ENCODE measurements around the gene ATP5F1E. TPM values are rescaled to one million over a fixed set of nuclear protein-coding genes. Genes with fewer than 3 reads are reported as not detected.
A peak's percentile ranks its signal among the peaks of the same experiment; 100 is the strongest.

ATP5F1E gene
- total RNA-seq, 4 donors from 2014 or later, result 27.1 to 38.2 (median 33.7) TPM

GRCh38 chr20:58992911-58993310 is 39.2 kb downstream of the ATP5F1E start:
- no peak for TF ChIP-seq POLR2A (IDR thresholded peaks at IDR 0.05)
- TF ChIP-seq CTCF (IDR thresholded peaks at IDR 0.05 in 4 of 5, conservative IDR thresholded peaks at IDR 0.05 in 1 of 5), result no peak
- peaks cover 2 to 100% of the 10 kb centered on the region in 2 donors for H3K36me3 ChIP-seq
- no peak for ATAC-seq
- intact Hi-C loops (cut with DNase I; ENCODE audit: low total_unique reads), result no loop called here
- H3K27me3 ChIP-seq, result no peaks in the 10 kb centered on the region
- no peak for DNase-seq
- in situ Hi-C loops (cut with MboI; ENCODE audit: low sequenced_read_pairs in 4 of 4), result loop anchor here in 1 of 4 donors (25.0 kb wide), 1 partner anchor 106 kb away; no protein-coding TSS in a partner anchor
- H3K27ac ChIP-seq, result no peak overlapping the region
- H3K9me3 ChIP-seq, result no peaks in the 10 kb centered on the region
- H3K4me1 ChIP-seq, result peaks cover 0 to 12% of the 10 kb centered on the region in 2 donors
- no peak overlapping the region for H3K4me3 ChIP-seq

DNA sequence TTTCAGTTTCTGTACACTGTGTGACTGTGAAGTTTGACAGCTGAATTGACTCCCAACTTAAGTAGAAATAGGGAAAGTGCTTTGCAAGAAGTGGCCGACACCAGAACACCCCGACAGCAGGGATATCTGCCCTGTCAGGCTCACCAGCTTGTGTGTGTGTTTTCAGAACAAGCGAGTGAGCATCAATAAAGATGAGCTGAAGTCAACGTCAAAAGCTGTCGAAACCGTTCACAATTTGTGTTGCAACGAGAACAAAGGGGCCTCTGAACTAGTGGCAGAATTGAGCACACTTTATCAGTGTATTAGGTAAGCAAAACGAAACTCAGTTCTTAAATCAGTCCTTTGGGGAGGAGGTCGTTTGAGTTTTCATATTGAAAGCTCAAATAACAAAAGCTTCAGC is 40.4 kb downstream of the ATP5F1E start:
- H3K27ac ChIP-seq, result peak overlapping the region in 1 of 4 donors; percentile 38
- no peaks in the 10 kb centered on the region for H3K9me3 ChIP-seq
- in situ Hi-C loops (cut with MboI; ENCODE audit: low sequenced_read_pairs in 4 of 4) (loop anchor here in 1 of 4 donors (25.0 kb wide), 1 partner anchor 104 kb away; no protein-coding TSS in a partner anchor), intact Hi-C loops (cut with DNase I; ENCODE audit: low total_unique reads) (no loop called here)
- H3K4me3 ChIP-seq, result no peak overlapping the region
- peaks cover 2 to 100% of the 10 kb centered on the region in 2 donors for H3K36me3 ChIP-seq
- TF ChIP-seq POLR2A (IDR thresholded peaks at IDR 0.05) (no peak), CTCF (IDR thresholded peaks at IDR 0.05 in 4 of 5, conservative IDR thresholded peaks at IDR 0.05 in 1 of 5) (no peak)
- ATAC-seq (no peak), DNase-seq (no peak)
- H3K27me3 ChIP-seq, result no peaks in the 10 kb centered on the region
- H3K4me1 ChIP-seq, result peaks cover 0 to 12% of the 10 kb centered on the region in 2 donors

DNA sequence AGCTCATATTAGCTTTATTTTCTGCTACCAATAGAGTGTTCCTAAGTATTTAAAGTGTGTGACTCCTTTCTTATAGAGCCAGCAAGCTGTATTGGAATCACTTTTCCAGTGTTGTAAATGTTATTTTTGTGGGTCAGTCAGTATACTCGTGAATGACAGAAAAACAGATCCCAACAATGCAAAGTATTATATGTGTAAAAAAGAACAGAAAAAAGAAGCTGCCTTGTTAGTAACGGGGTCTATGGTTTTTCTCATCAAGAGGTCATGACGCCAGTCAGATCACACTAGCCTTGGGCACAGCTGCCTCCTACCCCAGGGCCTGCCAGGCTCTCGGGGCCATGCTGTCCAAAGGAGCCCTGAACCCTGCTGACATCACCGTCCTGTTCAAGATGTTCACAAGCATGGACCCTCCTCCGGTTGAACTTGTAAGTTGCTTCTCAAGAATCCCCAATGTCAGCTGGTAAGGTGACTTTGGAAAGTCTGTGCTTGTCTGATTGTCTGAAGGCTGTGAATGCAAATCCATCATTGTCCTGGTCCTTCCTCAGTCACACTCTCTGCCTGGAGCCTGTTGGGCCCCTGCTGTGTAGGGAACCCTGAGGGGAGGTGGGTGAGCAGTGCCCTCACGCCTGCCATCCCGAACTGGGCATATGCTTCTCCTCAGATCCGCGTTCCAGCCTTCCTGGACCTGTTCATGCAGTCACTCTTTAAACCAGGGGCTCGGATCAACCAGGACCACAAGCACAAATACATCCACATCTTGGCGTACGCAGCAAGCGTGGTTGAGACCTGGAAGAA is 41.3 kb downstream of the ATP5F1E start:
- Histone ChIP-seq H3K27ac (no peak overlapping the region), H3K27me3 (no peaks in the 10 kb centered on the region), H3K36me3 (peaks cover 0 to 98% of the 10 kb centered on the region in 2 donors), H3K4me1 (peaks cover 0 to 12% of the 10 kb centered on the region in 2 donors), H3K9me3 (no peaks in the 10 kb centered on the region), H3K4me3 (no peak overlapping the region)
- ATAC-seq (no peak), DNase-seq (no peak)
- intact Hi-C loops (cut with DNase I; ENCODE audit: low total_unique reads) (no loop called here), in situ Hi-C loops (cut with MboI; ENCODE audit: low sequenced_read_pairs in 4 of 4) (loop anchor here in 1 of 4 donors (25.0 kb wide), 1 partner anchor 104 kb away; no protein-coding TSS in a partner anchor)
- no peak for TF ChIP-seq CTCF (IDR thresholded peaks at IDR 0.05 in 4 of 5, conservative IDR thresholded peaks at IDR 0.05 in 1 of 5)
- no peak for TF ChIP-seq POLR2A (IDR thresholded peaks at IDR 0.05)

DNA sequence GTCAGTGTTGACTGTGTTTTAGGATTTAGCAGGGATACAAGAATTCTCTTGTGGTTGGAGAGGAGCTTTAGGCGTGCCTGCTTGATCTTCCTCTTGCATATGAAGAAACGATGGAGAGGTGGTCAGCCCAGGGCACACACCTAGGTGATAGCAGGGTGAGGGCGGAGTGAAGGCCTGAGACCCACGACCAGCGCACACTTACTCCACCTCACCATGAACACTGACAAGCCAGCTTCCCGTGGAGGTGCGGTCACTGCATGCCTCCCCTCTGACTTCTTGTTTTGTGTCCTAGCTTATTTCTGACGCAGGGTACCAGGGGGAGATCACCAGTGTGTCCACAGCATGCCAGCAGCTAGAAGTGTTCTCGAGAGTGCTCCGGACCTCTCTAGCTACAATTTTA is 42.9 kb downstream of the ATP5F1E start:
- Histone ChIP-seq H3K27ac (no peak overlapping the region), H3K4me3 (no peak overlapping the region), H3K27me3 (no peaks in the 10 kb centered on the region), H3K9me3 (no peaks in the 10 kb centered on the region), H3K36me3 (peaks cover 0 to 81% of the 10 kb centered on the region in 2 donors), H3K4me1 (peaks cover 12 to 24% of the 10 kb centered on the region in 2 donors)
- ATAC-seq (no peak), DNase-seq (no peak)
- TF ChIP-seq POLR2A (IDR thresholded peaks at IDR 0.05) (no peak), CTCF (IDR thresholded peaks at IDR 0.05 in 4 of 5, conservative IDR thresholded peaks at IDR 0.05 in 1 of 5) (no peak)
- intact Hi-C loops (cut with DNase I; ENCODE audit: low total_unique reads), result loop anchor here (10.0 kb wide), 1 partner anchor 334 kb away; the partner anchor contains the start of gene STX16
- in situ Hi-C loops (cut with MboI; ENCODE audit: low sequenced_read_pairs in 4 of 4), result loop anchor here (10.0 to 25.0 kb wide), 3 partner anchors 46 to 104 kb away; partner anchors contain the start of gene ATP5F1E (in 2 of the 4)

Measured in gastrocnemius medialis (tissue), 4 donors.